Measurements from ENCODE around the gene LRMDA. TPM values are rescaled to one million over a fixed set of nuclear protein-coding genes. Genes with fewer than 3 reads are reported as not detected.

The LRMDA gene
- total RNA-seq, 1 experiment from 2014 or later, result 1.2 TPM

GRCh38 chr10:75456122-75456521, 24.7 kb downstream of the LRMDA start:
- intact Hi-C loops (cut with micrococcal nuclease), result no loop called here
- Histone ChIP-seq H3K27me3 (ENCODE audit: low read length) (peaks cover 16% of the 10 kb centered on the region), H3F3A (ENCODE audit: low read length, unreplicated experiment) (no peaks in the 10 kb centered on the region), H2AFZ (ENCODE audit: low read length) (no peak overlapping the region), H3K9me3 (ENCODE audit: low read length) (no peaks in the 10 kb centered on the region), H3K9me2 (replicated peaks; ENCODE audit: low read length) (no peaks in the 10 kb centered on the region), H3K79me2 (ENCODE audit: low read length) (no peaks in the 10 kb centered on the region), H3K4me2 (ENCODE audit: low read length) (no peak overlapping the region), H3K36me3 (ENCODE audit: low read depth, low read length) (no peaks in the 10 kb centered on the region), H4K20me1 (ENCODE audit: low read length) (no peaks in the 10 kb centered on the region), H3K4me3 (ENCODE audit: low read length) (no peak overlapping the region), H3K9ac (ENCODE audit: low read length) (no peak overlapping the region), H3K27ac (ENCODE audit: low read length) (no peak overlapping the region), H3K4me1 (ENCODE audit: insufficient read depth, low read length) (peaks cover 13% of the 10 kb centered on the region)
- ChIA-PET CTCF (no interaction called here), POLR2A (ENCODE audit: unreplicated experiment) (no interaction called here)
- no peak for TF ChIP-seq EZH2phosphoT487 (IDR thresholded peaks at IDR 0.05; ENCODE audit: borderline replicate concordance, low read length)
- TF ChIP-seq CTCF (conservative IDR thresholded peaks at IDR 0.05; ENCODE audit: low read depth, low read length), result no peak
- no peak for TF ChIP-seq EZH2 (IDR thresholded peaks at IDR 0.05; ENCODE audit: low read length, unreplicated experiment)
- ATAC-seq (no peak), DNase-seq (no peak)
- BruUV-seq (replicated peaks), result no TSS peak

- H4K20me1 ChIP-seq (ENCODE audit: low read length), result no peaks in the 10 kb centered on the region
- CTCF ChIA-PET, result no interaction called here
- TF ChIP-seq CTCF (conservative IDR thresholded peaks at IDR 0.05; ENCODE audit: low read depth, low read length) (no peak), EZH2 (IDR thresholded peaks at IDR 0.05; ENCODE audit: low read length, unreplicated experiment) (no peak), EZH2phosphoT487 (IDR thresholded peaks at IDR 0.05; ENCODE audit: borderline replicate concordance, low read length) (no peak)
- DNase-seq (no peak), ATAC-seq (no peak)
- H3K9me2 ChIP-seq (replicated peaks; ENCODE audit: low read length), result no peaks in the 10 kb centered on the region
- H2AFZ ChIP-seq (ENCODE audit: low read length), result no peak overlapping the region
- H3K27ac ChIP-seq (ENCODE audit: low read length), result no peak overlapping the region
- no peaks in the 10 kb centered on the region for H3F3A ChIP-seq (ENCODE audit: low read length, unreplicated experiment)
- H3K4me2 ChIP-seq (ENCODE audit: low read length), result no peak overlapping the region
- no peaks in the 10 kb centered on the region for H3K79me2 ChIP-seq (ENCODE audit: low read length)
- intact Hi-C loops (cut with micrococcal nuclease), result no loop called here
- BruUV-seq (replicated peaks), result no TSS peak
- H3K36me3 ChIP-seq (ENCODE audit: low read depth, low read length), result no peaks in the 10 kb centered on the region
- POLR2A ChIA-PET (ENCODE audit: unreplicated experiment), result no interaction called here
- no peaks in the 10 kb centered on the region for H3K4me1 ChIP-seq (ENCODE audit: insufficient read depth, low read length)
- peaks cover 32% of the 10 kb centered on the region; the same call in 1 of the 2 replicates for H3K27me3 ChIP-seq (ENCODE audit: low read length)
- H3K4me3 ChIP-seq (ENCODE audit: low read length), result no peak overlapping the region
- H3K9me3 ChIP-seq (ENCODE audit: low read length), result no peaks in the 10 kb centered on the region
- no peak overlapping the region for H3K9ac ChIP-seq (ENCODE audit: low read length)
Measured at GRCh38 chr10:75460059-75460458, 28.6 kb downstream of the LRMDA start.

- H3K36me3 ChIP-seq (ENCODE audit: low read depth, low read length), result no peaks in the 10 kb centered on the region
- H4K20me1 ChIP-seq (ENCODE audit: low read length), result no peaks in the 10 kb centered on the region
- H3K27me3 ChIP-seq (ENCODE audit: low read length), result peaks cover 32% of the 10 kb centered on the region; the same call in 1 of the 2 replicates
- ChIA-PET POLR2A (ENCODE audit: unreplicated experiment) (no interaction called here), CTCF (no interaction called here)
- H3K27ac ChIP-seq (ENCODE audit: low read length), result no peak overlapping the region
- H3K79me2 ChIP-seq (ENCODE audit: low read length), result no peaks in the 10 kb centered on the region
- H3K9me3 ChIP-seq (ENCODE audit: low read length), result no peaks in the 10 kb centered on the region
- BruUV-seq (replicated peaks), result no TSS peak
- TF ChIP-seq CTCF (conservative IDR thresholded peaks at IDR 0.05; ENCODE audit: low read depth, low read length) (no peak), EZH2 (IDR thresholded peaks at IDR 0.05; ENCODE audit: low read length, unreplicated experiment) (no peak)
- intact Hi-C loops (cut with micrococcal nuclease), result no loop called here
- no peak for DNase-seq
- no peaks in the 10 kb centered on the region for H3K9me2 ChIP-seq (replicated peaks; ENCODE audit: low read length)
- no peak overlapping the region for H3K4me2 ChIP-seq (ENCODE audit: low read length)
- no peak for ATAC-seq
- peaks cover 5% of the 10 kb centered on the region; the same call in 1 of the 2 replicates for H3K4me1 ChIP-seq (ENCODE audit: insufficient read depth, low read length)
- no peaks in the 10 kb centered on the region for H3F3A ChIP-seq (ENCODE audit: low read length, unreplicated experiment)
- no peak overlapping the region for H3K9ac ChIP-seq (ENCODE audit: low read length)
- no peak overlapping the region for H3K4me3 ChIP-seq (ENCODE audit: low read length)
- H2AFZ ChIP-seq (ENCODE audit: low read length), result no peak overlapping the region
Measured at GRCh38 chr10:75461672-75462649, 30.5 kb downstream of the LRMDA start.
